HepG2 (cell line): Measurements from ENCODE around the gene MIX23. TPM values are rescaled to one million over a fixed set of nuclear protein-coding genes. Genes with fewer than 3 reads are reported as not detected.

ENCODE experiments used
- AKNA ChIP-seq: sonication (generic); formaldehyde crosslinking; IDR thresholded peaks from 2 replicates; pipeline ENCODE4 v1.4.0; 2020; ENCODE audit warnings: missing genetic modification reagents, borderline replicate concordance
- E2F2 ChIP-seq: sonication (generic); formaldehyde crosslinking; IDR thresholded peaks from 2 replicates; pipeline ENCODE4 v1.4.0; 2020; ENCODE audit warnings: missing genetic modification reagents, borderline replicate concordance
- HDAC1 ChIP-seq: sonication (generic); formaldehyde crosslinking; IDR thresholded peaks from 2 replicates; pipeline ENCODE4 v1.5.1; 2020; ENCODE audit warnings: mild to moderate bottlenecking, missing genetic modification reagents
- HNF4A ChIP-seq: sonication (generic); formaldehyde crosslinking; IDR thresholded peaks from 2 replicates; pipeline ENCODE4 v1.4.0; 2020; ENCODE audit warnings: missing genetic modification reagents
- IRF2 ChIP-seq: IDR thresholded peaks from 2 replicates; pipeline ENCODE4 v1.6.1; 2018; ENCODE audit warnings: missing genetic modification reagents, missing compliant biosample characterization
- ISL2 ChIP-seq: sonication (generic); formaldehyde crosslinking; IDR thresholded peaks from 2 replicates; pipeline ENCODE4 v1.5.0; 2020; ENCODE audit warnings: missing genetic modification reagents
- KDM5A ChIP-seq: fragments of 200-600 bp; sonication (generic); IDR thresholded peaks from 2 replicates; pipeline ENCODE4 v1.7.0; 2018; ENCODE audit warnings: antibody characterized with exemption, mild to moderate bottlenecking, low read length, borderline replicate concordance
- NFYB ChIP-seq: sonication (generic); formaldehyde crosslinking; IDR thresholded peaks from 2 replicates; pipeline ENCODE4 v1.4.0; 2020; ENCODE audit warnings: missing genetic modification reagents
- TCF7 ChIP-seq: sonication (generic); IDR thresholded peaks from 2 replicates; pipeline ENCODE4 v1.6.1; 2016; ENCODE audit warnings: antibody characterized with exemption, low read depth
- TEAD3 ChIP-seq: optimal IDR thresholded peaks from 2 replicates; pipeline ENCODE3; 2016; ENCODE audit warnings: borderline replicate concordance
- YEATS2 ChIP-seq: sonication (generic); formaldehyde crosslinking; IDR thresholded peaks from 2 replicates; pipeline ENCODE4 v1.4.0; 2020; ENCODE audit warnings: missing genetic modification reagents, borderline replicate concordance
- ZC3H4 ChIP-seq: sonication (generic); formaldehyde crosslinking; IDR thresholded peaks from 2 replicates; pipeline ENCODE4 v1.4.0; 2020; ENCODE audit warnings: missing genetic modification reagents, borderline replicate concordance
- ZFAT ChIP-seq: sonication (generic); formaldehyde crosslinking; conservative IDR thresholded peaks from 2 replicates; pipeline ENCODE4 v1.8.1; 2023; ENCODE audit warnings: missing genetic modification reagents, inconsistent platforms
- ZNF230 ChIP-seq: sonication (generic); formaldehyde crosslinking; IDR thresholded peaks from 2 replicates; pipeline ENCODE4 v1.4.0; 2020; ENCODE audit warnings: mild to moderate bottlenecking, missing genetic modification reagents
- ZNF382 ChIP-seq: sonication (generic); formaldehyde crosslinking; IDR thresholded peaks from 2 replicates; pipeline ENCODE4 v1.5.0; 2020; ENCODE audit warnings: missing genetic modification reagents, mild to moderate bottlenecking, borderline replicate concordance
- ZNF557 ChIP-seq: sonication (generic); formaldehyde crosslinking; IDR thresholded peaks from 2 replicates; pipeline ENCODE4 v1.4.0; 2020; ENCODE audit warnings: missing genetic modification reagents
- ZNF766 ChIP-seq: sonication (generic); formaldehyde crosslinking; IDR thresholded peaks from 2 replicates; pipeline ENCODE4 v1.5.0; 2020; ENCODE audit warnings: missing genetic modification reagents, borderline replicate concordance
- ZNF773 ChIP-seq: sonication (generic); formaldehyde crosslinking; IDR thresholded peaks from 2 replicates; pipeline ENCODE4 v1.4.0; 2020; ENCODE audit warnings: missing genetic modification reagents, borderline replicate concordance
- polyA plus RNA-seq, 8 experiments: library from polyadenylated mRNA; depleted of rRNA in 3 of 8; stranded (reverse) in 7 of 8; unstranded in 1 of 8; fragments of >200 nt; fragmentation: Illumina TruSeq in 4 of 8; extraction: Trizol in 4 of 8; gene quantifications; 2 replicates each; pipeline versions ENCODE4 v1.2.1 to v1.2.3, GENCODE V29; 2011 to 2016; ENCODE audit warnings: low read depth in 4 of 8, missing spikeins in 1 of 8, mixed read lengths in 1 of 8; ENCODE audit not compliant: insufficient read depth in 1 of 8
- total RNA-seq, 5 experiments: library from RNA; depleted of rRNA; stranded (reverse); fragments of >200 nt; fragmentation: Illumina TruSeq; extraction: Trizol; gene quantifications; 2 replicates each; pipeline ENCODE4 v1.2.3, GENCODE V29; 2016; ENCODE audit warnings: low read depth in 1 of 5
- TF ChIP-seq, protein P1 (sequence below): sonication (generic); formaldehyde crosslinking; IDR thresholded peaks from 2 replicates; pipeline ENCODE4 v1.5.1; 2020; ENCODE audit warnings: missing genetic modification reagents, mild to moderate bottlenecking, borderline replicate concordance
- TF ChIP-seq, protein P2 (sequence below): sonication (generic); formaldehyde crosslinking; conservative IDR thresholded peaks from 2 replicates; pipeline ENCODE4 v1.8.0; 2022; ENCODE audit warnings: mild to moderate bottlenecking, moderate library complexity, missing genetic modification reagents

MIX23 gene
- total and polyA plus RNA-seq, 2 of the 13 experiments (the other 11 are each of a cell fraction or from before 2014, with no cell fraction given) = 20.0 to 152 TPM

- TF ChIP-seq ZNF382 (CRISPR knock-in tag) (no peak), TCF7 (no peak), ZNF766 (peak; percentile 67; the same call in 1 of the 2 replicates), AKNA (CRISPR knock-in tag) (no peak), HNF4A (CRISPR knock-in tag) (peak; percentile 58), NFYB (CRISPR knock-in tag) (0 out of 2 replicates have a peak, but pooled peaks have one; percentile 31), IRF2 (CRISPR knock-in tag) (peak; percentile 96), TEAD3 (CRISPR knock-in tag) (peak; percentile 83), E2F2 (peak; percentile 92; the same call in 1 of the 2 replicates), ZNF773 (CRISPR knock-in tag) (peak; percentile 63; the same call in 1 of the 2 replicates), ISL2 (CRISPR knock-in tag) (peak; percentile 73), ZNF230 (peak; percentile 96), ZNF557 (CRISPR knock-in tag) (peak; percentile 97), YEATS2 (peak; percentile 84; the same call in 1 of the 2 replicates), ZC3H4 (CRISPR knock-in tag) (peak; percentile 38; the same call in 1 of the 2 replicates), ZFAT (no peak), HDAC1 (CRISPR knock-in tag) (peak; percentile 94), KDM5A (no peak)
- TF ChIP-seq, protein P1, sequence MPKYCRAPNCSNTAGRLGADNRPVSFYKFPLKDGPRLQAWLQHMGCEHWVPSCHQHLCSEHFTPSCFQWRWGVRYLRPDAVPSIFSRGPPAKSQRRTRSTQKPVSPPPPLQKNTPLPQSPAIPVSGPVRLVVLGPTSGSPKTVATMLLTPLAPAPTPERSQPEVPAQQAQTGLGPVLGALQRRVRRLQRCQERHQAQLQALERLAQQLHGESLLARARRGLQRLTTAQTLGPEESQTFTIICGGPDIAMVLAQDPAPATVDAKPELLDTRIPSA (CRISPR knock-in tag) = peak; percentile 79; the same call in 1 of the 2 replicates
- TF ChIP-seq, protein P2, sequence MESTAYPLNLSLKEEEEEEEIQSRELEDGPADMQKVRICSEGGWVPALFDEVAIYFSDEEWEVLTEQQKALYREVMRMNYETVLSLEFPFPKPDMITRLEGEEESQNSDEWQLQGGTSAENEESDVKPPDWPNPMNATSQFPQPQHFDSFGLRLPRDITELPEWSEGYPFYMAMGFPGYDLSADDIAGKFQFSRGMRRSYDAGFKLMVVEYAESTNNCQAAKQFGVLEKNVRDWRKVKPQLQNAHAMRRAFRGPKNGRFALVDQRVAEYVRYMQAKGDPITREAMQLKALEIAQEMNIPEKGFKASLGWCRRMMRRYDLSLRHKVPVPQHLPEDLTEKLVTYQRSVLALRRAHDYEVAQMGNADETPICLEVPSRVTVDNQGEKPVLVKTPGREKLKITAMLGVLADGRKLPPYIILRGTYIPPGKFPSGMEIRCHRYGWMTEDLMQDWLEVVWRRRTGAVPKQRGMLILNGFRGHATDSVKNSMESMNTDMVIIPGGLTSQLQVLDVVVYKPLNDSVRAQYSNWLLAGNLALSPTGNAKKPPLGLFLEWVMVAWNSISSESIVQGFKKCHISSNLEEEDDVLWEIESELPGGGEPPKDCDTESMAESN (CRISPR knock-in tag) = peak; percentile 82; the same call in 1 of the 2 replicates
Observed at GRCh38 chr3:122383771-122384697, 1.0 kb upstream of the MIX23 start, which contains the start of gene FAM162A (continued).
